ENCODE data around the gene CSMD2.

GRCh38 chr1:33853431-33853830 is 311.6 kb downstream of the CSMD2 start:
- TF ChIP-seq POLR2A (IDR thresholded peaks at IDR 0.05) (no peak), CTCF (IDR thresholded peaks at IDR 0.05) (no peak), EP300 (IDR thresholded peaks at IDR 0.05) (no peak)
